Cardiac muscle cell (in vitro differentiated cells and primary cell): ENCODE results near the gene CTSF. TPM values are rescaled to one million over a fixed set of nuclear protein-coding genes. Genes with fewer than 3 reads are reported as not detected.

ENCODE experiments used
- DNase-seq, 2 donors: peaks; one replicate each; pipeline versions ENCODE4 v3.0.0 to v3.0.0-alpha.2; 2010 to 2017; ENCODE audit warnings: low read depth in 1 of 2, low spot score in 1 of 2
- H3K27ac ChIP-seq: fragments of 200-600 bp; sonication (generic); 2 replicates; pipeline ENCODE4 v1.5.1; 2016
- H3K27me3 ChIP-seq: fragments of 200-600 bp; sonication (generic); 2 replicates; pipeline ENCODE4 v1.6.0; 2016; ENCODE audit warnings: control low read depth
- H3K36me3 ChIP-seq: fragments of 200-600 bp; sonication (generic); 2 replicates; pipeline ENCODE4 v1.5.1; 2016; ENCODE audit warnings: control low read depth
- H3K4me1 ChIP-seq: fragments of 200-600 bp; sonication (generic); 2 replicates; pipeline ENCODE4 v1.8.1; 2017; ENCODE audit warnings: low read depth, mild to moderate bottlenecking, mixed run types
- H3K4me3 ChIP-seq: fragments of 200-600 bp; sonication (generic); 2 replicates; pipeline ENCODE4 v1.5.1; 2016; ENCODE audit warnings: mild to moderate bottlenecking
- H3K9me3 ChIP-seq: fragments of 200-600 bp; sonication (generic); 2 replicates; pipeline ENCODE4 v1.5.1; 2017; ENCODE audit warnings: low read depth, mild to moderate bottlenecking, control low read depth
- CTCF ChIP-seq: IDR thresholded peaks from 2 replicates; pipeline ENCODE4 v1.5.1; 2012; ENCODE audit warnings: low read depth, mild to moderate bottlenecking, low read length
- polyA plus RNA-seq: library from polyadenylated mRNA; unstranded; fragments of >200 nt; fragmentation: Nextera tagmentation; extraction: Ambion mirVana; gene quantifications from 2 replicates; pipeline ENCODE4 v1.2.1, GENCODE V29; 2016
- total RNA-seq: library from RNA; depleted of rRNA; stranded (reverse); fragments of >200 nt; gene quantifications from 2 replicates; pipeline ENCODE4 v1.2.3, GENCODE V29; 2016

Gene CTSF
- total and polyA plus RNA-seq, 2 experiments from 2014 or later: 15.2 to 51.0 TPM

GRCh38 chr11:66600631-66601233 is 32.3 kb upstream of the CTSF start:
- TF ChIP-seq CTCF: no peak

GRCh38 chr11:66600219-66600618 is 31.8 kb upstream of the CTSF start:
- TF ChIP-seq CTCF: no peak
- no peaks in the 10 kb centered on the region for H3K9me3 ChIP-seq
- peaks cover 14% of the 10 kb centered on the region for H3K36me3 ChIP-seq
- H3K4me3 ChIP-seq: no peak overlapping the region
- H3K4me1 ChIP-seq: no peaks in the 10 kb centered on the region
- H3K27me3 ChIP-seq: no peaks in the 10 kb centered on the region
- DNase-seq: no peak
- no peak overlapping the region for H3K27ac ChIP-seq

More at GRCh38 chr11:66600631-66601233, 32.3 kb upstream of the CTSF start:
- no peak overlapping the region for H3K27ac ChIP-seq
- H3K9me3 ChIP-seq: no peaks in the 10 kb centered on the region
- no peaks in the 10 kb centered on the region for H3K27me3 ChIP-seq
- peaks cover 17% of the 10 kb centered on the region for H3K36me3 ChIP-seq
- no peaks in the 10 kb centered on the region for H3K4me1 ChIP-seq
- DNase-seq: peak in 1 of 2 donors; percentile 61
- H3K4me3 ChIP-seq: no peak overlapping the region

- Histone ChIP-seq H3K4me3 (no peak overlapping the region), H3K36me3 (peaks cover 12% of the 10 kb centered on the region), H3K4me1 (peaks cover 3% of the 10 kb centered on the region), H3K27me3 (no peaks in the 10 kb centered on the region), H3K9me3 (no peaks in the 10 kb centered on the region), H3K27ac (no peak overlapping the region)
- no peak for TF ChIP-seq CTCF
- DNase-seq: no peak
Observed at GRCh38 chr11:66598993-66599392, 30.6 kb upstream of the CTSF start.

- Histone ChIP-seq H3K4me1 (peaks cover 7% of the 10 kb centered on the region), H3K36me3 (peaks cover 9% of the 10 kb centered on the region), H3K27me3 (no peaks in the 10 kb centered on the region), H3K9me3 (no peaks in the 10 kb centered on the region), H3K4me3 (no peak overlapping the region), H3K27ac (peak overlapping the region; percentile 64)
- no peak for TF ChIP-seq CTCF
- peak in 1 of 2 donors; percentile 96 for DNase-seq
Observed at GRCh38 chr11:66595245-66595904, 27.0 kb upstream of the CTSF start.

- Histone ChIP-seq H3K36me3 (no peaks in the 10 kb centered on the region), H3K9me3 (no peaks in the 10 kb centered on the region), H3K27ac (no peak overlapping the region), H3K4me3 (peak overlapping the region; percentile 57), H3K4me1 (peaks cover 7% of the 10 kb centered on the region), H3K27me3 (no peaks in the 10 kb centered on the region)
- DNase-seq: no peak
- no peak for TF ChIP-seq CTCF
Observed at GRCh38 chr11:66593650-66594049, 25.2 kb upstream of the CTSF start.
